ENCODE results near the gene COL6A3. TPM values are rescaled to one million over a fixed set of nuclear protein-coding genes. Genes with fewer than 3 reads are reported as not detected.

The COL6A3 gene
- total RNA-seq, 1 experiment from 2014 or later = 1.2 TPM

DNA sequence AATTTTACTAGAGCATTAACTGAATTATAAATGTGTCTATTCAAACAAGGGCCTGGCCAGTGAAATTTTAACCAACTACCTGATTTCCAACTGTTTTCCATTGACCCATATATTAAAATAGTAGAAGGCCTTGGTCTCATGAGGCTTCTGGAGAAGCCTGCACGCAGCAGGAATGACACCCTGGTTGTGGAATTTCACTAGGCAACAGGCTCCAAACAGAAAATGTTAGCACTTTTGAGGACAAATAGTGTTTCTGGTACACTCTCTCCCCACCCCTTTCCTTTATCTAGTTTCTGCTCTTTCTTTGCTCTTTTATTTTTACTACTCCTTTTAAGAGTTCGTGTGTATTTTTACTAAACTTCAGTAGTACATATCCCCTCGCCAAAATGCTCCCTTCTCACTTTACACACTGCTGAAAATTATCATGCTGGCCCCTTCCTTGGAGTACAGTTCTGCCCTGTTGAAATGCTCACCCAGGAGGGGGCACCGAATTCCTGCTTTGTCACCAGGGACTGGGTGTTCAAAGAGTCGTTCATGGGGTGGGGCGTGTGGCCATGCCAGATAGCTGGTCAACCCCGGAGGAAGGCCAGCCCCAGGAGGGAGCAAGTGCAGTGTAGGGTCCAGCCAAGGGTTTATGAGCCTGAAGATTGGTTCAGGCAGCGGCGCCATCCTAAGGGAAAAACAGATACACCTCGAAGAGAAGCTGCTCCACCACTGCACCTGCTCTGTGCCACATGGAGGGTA is 22.1 kb upstream of the COL6A3 start:
- H3K4me2 ChIP-seq (ENCODE audit: low read length) = no peak overlapping the region
- no peaks in the 10 kb centered on the region for H4K20me1 ChIP-seq (ENCODE audit: insufficient read depth)
- H3K9me2 ChIP-seq (ENCODE audit: insufficient read depth) = no peaks in the 10 kb centered on the region
- RAD21 ChIA-PET (ENCODE audit: low non-redundant PET in 1 of 2, low total read pairs in 2 of 2, uncharacterized antibody in 2 of 2, unreplicated experiment in 2 of 2) = no interaction called here
- no peaks in the 10 kb centered on the region for H3K9me3 ChIP-seq (ENCODE audit: control insufficient read depth in 1 of 2, insufficient read depth in 1 of 2, low read depth in 1 of 2, low read length in 2 of 2)
- 0 out of 2 replicates have a peak, but pooled peaks cover 3% of the 10 kb centered on the region for H3K27me3 ChIP-seq (ENCODE audit: insufficient read depth, low read length)
- DNase-seq (ENCODE audit: low read depth, low spot score) (no peak), ATAC-seq (no peak)
- POLR2A ChIA-PET = no interaction called here
- no peak overlapping the region for H2AFZ ChIP-seq (ENCODE audit: low read depth, low read length, poor library complexity, severe bottlenecking)
- CTCF ChIA-PET = interaction anchor here (0.8 kb wide), 1 partner anchor 136 kb away, joined by 3 read pairs; no protein-coding TSS in a partner anchor
- no peak overlapping the region for H3K27ac ChIP-seq (ENCODE audit: low read depth, low read length)
- no peak overlapping the region for H3K4me3 ChIP-seq (replicated peaks in 1 of 2; ENCODE audit: low read depth in 1 of 2, low read length in 2 of 2)
- no peaks in the 10 kb centered on the region for H3K36me3 ChIP-seq (ENCODE audit: control insufficient read depth in 1 of 2, insufficient read depth in 2 of 2, low read length in 2 of 2)
- H3K4me1 ChIP-seq (ENCODE audit: control insufficient read depth in 1 of 2, insufficient read depth in 2 of 2, low read length in 2 of 2) = peaks cover 0 to 33% of the 10 kb centered on the region in 2 experiments; a peak in 3 of 4 replicates
- TF ChIP-seq EGR1 (IDR thresholded peaks at IDR 0.05; ENCODE audit: low read depth) (no peak), ZNF274 (IDR thresholded peaks at IDR 0.05; ENCODE audit: low read depth, low read length) (no peak), ATF3 (IDR thresholded peaks at IDR 0.05) (no peak), RAD21 (IDR thresholded peaks at IDR 0.05; ENCODE audit: low read depth) (peak; percentile 29), SIN3A (IDR thresholded peaks at IDR 0.05; ENCODE audit: low read depth) (no peak), FOSL1 (IDR thresholded peaks at IDR 0.05; ENCODE audit: low read depth) (no peak), YY1 (IDR thresholded peaks at IDR 0.05; ENCODE audit: extremely low read depth, insufficient replicate concordance, low read depth, low read length) (no peak), ELF1 (IDR thresholded peaks at IDR 0.05; ENCODE audit: borderline replicate concordance, low read depth) (no peak)
- TF ChIP-seq, protein P1, sequence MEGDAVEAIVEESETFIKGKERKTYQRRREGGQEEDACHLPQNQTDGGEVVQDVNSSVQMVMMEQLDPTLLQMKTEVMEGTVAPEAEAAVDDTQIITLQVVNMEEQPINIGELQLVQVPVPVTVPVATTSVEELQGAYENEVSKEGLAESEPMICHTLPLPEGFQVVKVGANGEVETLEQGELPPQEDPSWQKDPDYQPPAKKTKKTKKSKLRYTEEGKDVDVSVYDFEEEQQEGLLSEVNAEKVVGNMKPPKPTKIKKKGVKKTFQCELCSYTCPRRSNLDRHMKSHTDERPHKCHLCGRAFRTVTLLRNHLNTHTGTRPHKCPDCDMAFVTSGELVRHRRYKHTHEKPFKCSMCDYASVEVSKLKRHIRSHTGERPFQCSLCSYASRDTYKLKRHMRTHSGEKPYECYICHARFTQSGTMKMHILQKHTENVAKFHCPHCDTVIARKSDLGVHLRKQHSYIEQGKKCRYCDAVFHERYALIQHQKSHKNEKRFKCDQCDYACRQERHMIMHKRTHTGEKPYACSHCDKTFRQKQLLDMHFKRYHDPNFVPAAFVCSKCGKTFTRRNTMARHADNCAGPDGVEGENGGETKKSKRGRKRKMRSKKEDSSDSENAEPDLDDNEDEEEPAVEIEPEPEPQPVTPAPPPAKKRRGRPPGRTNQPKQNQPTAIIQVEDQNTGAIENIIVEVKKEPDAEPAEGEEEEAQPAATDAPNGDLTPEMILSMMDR (IDR thresholded peaks at IDR 0.05 in 2 of 3, conservative IDR thresholded peaks at IDR 0.05 in 1 of 3; ENCODE audit: borderline replicate concordance in 1 of 3, insufficient read depth in 1 of 3, low read depth in 2 of 3, low read length in 2 of 3) = 0 out of 6 replicates have a peak, but pooled peaks of 1 of the 3 experiments have one; percentile 13
- TF ChIP-seq, protein P2, sequence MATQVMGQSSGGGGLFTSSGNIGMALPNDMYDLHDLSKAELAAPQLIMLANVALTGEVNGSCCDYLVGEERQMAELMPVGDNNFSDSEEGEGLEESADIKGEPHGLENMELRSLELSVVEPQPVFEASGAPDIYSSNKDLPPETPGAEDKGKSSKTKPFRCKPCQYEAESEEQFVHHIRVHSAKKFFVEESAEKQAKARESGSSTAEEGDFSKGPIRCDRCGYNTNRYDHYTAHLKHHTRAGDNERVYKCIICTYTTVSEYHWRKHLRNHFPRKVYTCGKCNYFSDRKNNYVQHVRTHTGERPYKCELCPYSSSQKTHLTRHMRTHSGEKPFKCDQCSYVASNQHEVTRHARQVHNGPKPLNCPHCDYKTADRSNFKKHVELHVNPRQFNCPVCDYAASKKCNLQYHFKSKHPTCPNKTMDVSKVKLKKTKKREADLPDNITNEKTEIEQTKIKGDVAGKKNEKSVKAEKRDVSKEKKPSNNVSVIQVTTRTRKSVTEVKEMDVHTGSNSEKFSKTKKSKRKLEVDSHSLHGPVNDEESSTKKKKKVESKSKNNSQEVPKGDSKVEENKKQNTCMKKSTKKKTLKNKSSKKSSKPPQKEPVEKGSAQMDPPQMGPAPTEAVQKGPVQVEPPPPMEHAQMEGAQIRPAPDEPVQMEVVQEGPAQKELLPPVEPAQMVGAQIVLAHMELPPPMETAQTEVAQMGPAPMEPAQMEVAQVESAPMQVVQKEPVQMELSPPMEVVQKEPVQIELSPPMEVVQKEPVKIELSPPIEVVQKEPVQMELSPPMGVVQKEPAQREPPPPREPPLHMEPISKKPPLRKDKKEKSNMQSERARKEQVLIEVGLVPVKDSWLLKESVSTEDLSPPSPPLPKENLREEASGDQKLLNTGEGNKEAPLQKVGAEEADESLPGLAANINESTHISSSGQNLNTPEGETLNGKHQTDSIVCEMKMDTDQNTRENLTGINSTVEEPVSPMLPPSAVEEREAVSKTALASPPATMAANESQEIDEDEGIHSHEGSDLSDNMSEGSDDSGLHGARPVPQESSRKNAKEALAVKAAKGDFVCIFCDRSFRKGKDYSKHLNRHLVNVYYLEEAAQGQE (IDR thresholded peaks at IDR 0.05; ENCODE audit: low read depth) = no peak
- no TSS peak for BruUV-seq (replicated peaks)
- no peak overlapping the region for H3K9ac ChIP-seq (ENCODE audit: low read length)
- intact Hi-C loops (cut with micrococcal nuclease) = no loop called here
- H3K79me2 ChIP-seq (ENCODE audit: insufficient read depth, low read length) = no peaks in the 10 kb centered on the region
